ENCODE measurements around the gene CRADD.
"Not testable (repeated sequence)": the region's sequence is repeated elsewhere in the genome, so short reads cannot be mapped to it uniquely, and the experiment has no call there.

CRADD gene

DNA sequence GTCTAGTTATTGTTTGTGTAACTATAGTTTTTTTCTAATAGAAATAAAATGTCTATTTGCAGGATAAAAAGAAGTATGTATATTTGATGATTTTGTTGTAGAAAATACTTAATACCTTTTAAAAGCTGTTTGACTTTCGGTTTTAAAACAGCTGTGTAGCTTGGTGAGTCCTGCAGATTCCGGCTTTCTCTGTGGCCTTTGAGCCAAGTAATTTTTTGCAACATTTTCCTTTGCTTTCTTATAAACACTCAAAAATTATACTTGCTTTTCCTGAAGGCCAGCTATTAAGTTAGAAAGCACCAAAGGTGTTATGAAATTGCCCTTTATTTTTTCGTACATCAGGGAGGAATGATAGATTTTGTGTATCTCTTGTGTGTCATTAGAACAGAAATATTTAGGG is 63.6 kb downstream of the CRADD start:
- no peak for DNase-seq

DNA sequence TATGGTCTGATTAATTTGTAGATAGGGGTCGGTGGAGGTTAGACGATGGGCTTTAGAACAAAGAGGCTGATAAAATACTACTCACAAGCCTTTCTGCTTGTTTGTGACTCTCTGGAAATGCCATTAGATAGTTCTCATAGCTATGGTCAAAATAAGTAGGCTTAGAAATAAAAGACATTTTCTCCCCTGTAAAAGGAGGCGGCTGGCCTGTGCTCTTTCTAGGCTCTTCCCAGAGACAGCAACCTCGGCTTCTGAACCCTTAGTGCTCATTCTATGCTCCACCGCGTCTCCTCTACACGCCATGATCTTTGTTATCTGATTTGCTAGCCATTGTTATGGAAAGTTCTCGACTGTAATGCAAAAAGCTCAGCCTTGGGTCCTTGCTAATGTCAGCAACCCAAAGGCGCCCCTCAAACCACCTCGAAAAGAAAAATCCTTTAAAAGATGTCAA is 64.5 kb downstream of the CRADD start:
- DNase-seq = no peak

DNA sequence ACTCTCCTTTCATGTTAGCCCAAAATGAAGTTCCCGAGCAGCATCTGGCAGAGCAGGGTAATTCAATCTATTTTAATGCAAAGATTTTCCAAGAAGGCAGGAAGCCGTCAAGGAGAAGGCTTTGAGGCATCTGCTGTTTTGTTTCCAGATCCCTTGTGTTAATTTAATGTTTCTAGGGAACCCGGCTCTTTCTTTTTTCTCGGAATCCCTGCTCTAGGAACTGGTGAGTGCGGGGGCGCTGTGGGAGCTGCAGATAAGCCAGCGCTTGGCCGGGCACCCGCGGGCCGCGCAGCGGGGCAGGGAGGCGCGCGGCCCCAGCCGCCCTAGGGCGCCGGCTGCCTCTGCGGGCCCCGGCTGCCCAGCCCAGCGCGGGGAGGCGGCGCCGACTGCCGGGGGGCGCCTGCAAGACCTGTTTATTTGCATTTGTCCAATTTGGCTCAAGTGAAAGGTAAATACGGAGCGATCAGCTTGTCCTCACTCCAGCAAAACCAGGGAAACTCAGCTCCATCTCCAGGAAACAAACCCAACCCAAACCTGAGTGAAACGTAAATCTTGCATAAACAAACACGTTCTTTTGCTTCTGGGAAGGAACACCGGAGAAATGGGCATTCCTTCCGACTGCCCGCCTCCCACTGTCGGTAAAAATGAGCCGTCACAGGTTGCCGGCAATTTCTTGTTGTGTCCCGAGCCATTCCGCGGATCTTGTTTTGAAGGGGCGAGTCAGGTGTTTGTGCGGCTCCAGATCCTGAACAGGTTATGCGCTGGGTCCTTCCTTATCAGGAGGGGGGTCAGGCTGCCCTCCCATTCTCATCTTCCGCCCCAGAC is 65.1 kb downstream of the CRADD start:
- peak; percentile 70 for DNase-seq

DNA sequence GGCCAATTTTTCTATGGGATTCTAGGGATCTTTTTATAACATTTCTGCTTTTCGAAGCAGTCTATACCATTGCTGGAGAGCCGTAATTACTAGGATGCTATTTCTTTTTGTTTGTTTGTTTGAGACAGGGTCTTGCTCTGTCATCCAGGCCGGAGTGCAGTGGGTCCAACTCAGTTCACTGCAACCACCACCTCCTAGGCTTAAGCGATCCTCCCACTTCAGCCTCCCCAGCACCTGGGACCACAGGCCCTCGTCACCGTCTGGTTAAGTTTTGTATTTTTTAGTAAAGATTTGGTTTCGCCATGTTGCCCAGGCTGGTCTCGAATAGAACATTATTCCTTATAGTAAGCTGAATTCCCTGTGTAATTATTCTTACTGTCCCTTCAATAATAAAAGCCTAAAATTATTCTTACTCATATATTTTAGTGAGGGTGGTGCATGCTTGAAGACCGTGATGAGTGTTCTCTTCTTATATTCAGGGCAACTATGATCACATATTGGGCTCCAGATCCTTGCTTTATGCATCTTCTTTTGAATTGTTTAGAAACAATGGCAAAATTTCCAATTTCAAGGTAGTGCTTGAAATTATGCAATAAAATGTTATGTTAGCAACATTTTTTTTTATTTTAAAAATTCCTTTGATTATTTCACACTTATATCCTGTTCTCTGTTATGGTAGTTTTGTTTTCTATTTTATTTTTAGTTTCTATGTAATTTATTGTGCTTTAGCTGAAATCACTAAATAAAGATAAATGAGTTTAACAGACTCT is 66.2 kb downstream of the CRADD start:
- DNase-seq = no peak

DNA sequence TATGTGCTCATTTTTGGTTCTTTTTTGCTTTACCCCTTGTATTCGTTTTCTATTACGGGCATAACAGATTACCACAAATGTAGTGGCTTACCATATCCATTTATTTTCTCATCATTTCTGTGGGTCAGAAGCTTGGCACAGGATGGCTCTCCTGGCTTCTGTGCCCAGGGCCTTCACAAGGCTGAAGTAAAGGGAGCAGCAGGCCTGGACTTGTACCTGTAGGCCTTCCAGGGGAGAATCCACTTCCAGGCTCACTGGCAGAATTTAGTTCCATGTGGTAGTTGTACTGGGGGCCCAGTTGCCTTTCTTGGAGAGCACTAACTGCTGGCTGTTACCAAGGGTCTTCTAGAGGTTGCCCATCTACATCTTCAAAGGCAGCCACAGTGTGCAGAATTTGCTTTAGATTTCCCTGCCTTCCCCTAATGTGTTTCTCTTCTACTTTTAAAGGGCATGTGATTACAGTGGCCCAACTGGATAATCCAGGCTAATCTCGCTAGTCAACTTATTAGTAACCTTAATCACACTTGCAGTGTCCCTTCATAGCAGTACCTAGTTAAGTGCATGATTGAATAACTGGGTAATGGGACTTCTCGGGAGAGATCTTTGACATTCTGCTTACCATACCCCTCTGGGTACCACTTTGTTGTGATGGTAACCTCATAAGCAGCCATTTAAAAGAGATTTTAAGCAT is 67.0 kb downstream of the CRADD start:
- no peak for DNase-seq

DNA sequence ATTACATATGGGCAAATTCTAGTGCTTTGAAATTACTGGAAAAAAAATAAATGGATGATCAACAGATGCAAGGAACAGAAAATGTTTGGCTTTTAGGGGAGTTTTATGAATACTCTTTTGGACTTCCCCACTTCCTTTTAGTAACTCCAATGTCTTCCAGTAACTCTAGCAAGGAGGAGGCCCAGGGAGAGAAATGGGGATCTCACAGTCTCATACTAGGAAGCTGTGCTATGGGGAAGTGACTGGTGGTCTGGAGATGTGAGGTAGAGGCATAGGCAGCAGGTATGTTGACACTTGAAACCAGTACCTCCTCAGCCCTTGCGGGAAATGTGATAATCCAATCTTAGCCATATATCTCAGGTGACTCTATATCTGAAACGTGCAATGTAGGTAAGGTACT is 68.1 kb downstream of the CRADD start:
- DNase-seq = no peak

DNA sequence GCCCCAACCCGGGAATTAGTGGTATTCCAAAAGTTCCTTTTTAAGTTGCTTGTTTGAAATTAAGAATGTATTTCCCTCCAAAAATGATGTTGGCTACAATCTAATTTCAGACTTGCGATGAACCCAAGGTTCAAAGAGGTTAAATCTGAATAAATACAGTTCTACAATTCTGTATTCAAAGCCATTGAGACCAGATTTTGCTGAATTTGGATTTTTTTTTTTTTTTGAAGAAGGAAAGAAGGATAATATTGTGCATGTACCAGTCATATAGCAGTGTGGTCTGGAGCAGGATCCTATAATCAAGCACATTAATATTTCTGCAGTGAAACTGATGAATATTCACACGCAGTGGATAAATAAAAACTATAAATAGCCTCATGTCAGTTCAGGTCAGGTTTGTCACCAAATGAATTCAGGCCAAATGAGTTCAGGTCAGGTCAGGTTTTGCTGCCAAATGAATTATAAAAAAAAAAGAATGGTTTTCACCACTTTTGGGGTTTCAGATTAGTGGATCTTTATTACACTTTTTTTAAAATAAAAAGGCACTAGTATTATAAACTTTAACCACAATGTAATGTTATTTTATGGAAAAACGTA is 69.5 kb downstream of the CRADD start:
- no peak for DNase-seq

DNA sequence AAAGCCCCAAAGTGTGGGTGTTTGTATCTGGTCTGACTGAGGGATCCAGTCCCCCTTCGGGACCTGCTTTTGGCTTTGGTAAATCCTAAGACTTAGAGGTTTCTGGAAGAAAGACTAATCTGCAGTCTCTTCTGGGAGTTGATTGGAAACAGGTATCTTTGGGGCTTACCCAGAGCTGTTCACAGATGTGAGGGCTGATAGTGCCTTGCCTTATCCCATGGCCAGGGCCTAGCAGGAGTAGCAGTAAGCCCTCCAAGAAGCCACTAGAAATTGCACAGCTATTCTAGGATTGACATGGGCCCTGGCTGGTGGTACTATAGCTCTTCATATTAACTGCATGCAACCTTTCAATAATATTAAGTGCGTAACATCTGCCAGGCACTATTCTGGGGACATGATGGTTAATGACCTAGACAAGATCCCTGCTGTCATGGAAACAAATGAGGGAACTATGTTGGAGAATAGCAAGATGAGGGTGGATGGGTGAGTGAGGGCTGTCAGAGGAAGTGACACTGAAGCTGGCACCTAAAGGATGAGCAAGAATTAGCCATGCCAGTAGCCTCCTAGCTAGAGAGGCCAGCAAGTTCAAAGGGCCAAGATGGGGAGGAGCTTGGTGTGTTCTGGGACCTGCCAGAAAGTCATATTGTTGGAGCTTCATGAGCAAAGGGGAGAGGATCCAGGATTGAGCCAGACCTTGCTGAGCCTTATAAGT is 71.7 kb downstream of the CRADD start:
- no peak for DNase-seq

DNA sequence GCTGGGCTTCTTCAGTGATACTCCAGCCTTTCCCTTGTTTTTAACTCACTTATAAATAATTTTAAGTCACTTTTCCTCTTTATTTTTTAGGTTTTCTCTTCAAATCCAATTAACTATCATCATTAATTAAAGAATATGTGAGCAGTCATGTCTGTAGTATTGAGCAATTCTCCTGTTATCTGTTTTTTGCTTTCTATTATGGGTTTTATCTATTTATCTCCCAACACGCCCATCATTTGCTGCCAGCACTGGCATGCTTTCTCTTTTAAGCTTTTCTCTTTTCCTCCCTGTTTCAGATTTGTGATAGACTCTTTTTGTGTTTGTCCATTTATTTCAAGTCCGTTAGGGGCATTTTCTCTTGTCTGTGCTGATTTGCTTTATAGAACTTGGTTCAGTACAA is 72.3 kb downstream of the CRADD start:
- no peak for DNase-seq

DNA sequence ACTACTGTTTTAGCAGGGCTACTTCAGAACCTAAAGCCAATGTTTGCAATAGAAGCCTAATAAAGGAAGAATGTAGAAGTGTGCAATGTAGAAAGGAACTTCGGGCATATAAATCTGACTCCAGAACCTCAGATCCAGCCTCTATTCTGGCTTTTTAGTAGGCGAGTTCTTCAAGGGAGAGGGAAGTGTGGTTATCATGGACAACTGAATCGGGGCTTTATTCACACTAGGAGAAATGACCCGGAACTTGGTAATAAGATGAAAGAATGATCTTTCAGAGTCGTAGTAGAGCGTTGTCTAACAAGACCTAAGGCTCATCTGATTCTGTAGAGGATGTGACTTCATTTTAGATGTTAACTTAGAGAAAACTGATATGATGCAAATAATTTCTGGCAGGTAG is 72.9 kb downstream of the CRADD start:
- DNase-seq = no peak

DNA sequence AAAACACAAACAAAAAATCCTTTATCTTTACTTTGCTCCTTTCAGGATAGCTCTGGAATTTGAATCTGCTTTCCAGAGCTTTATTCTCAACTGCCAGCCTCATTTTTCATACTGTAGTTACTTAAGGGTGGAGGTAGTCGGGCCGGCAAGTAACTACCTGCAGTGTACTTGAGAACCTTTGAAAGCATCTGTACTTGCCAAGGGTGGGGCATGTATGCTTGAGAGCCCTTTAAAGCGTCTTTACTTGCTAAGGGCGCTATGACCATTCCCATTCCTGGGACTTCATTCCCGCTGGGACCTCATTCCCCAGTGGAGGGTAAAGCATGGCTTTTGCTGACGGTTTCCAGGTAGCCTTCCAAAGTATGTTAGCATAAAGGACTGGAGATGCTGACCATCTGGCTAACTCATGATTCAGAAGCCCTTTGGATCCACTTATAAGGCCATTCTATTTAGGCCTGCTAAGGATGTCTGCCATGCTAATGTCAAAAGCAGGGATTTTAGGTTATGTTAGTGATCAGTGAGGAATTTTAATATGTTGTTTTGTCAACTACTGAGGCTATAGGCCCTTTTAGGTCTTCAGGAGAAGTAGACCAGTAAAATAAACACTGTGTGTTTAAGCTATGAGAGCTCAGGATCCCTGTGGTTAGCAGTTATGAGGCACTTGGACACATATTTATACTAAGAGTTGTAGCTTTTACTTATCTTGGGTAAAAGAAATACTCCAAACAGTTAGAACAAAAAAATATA is 74.9 kb downstream of the CRADD start:
- no peak for DNase-seq

DNA sequence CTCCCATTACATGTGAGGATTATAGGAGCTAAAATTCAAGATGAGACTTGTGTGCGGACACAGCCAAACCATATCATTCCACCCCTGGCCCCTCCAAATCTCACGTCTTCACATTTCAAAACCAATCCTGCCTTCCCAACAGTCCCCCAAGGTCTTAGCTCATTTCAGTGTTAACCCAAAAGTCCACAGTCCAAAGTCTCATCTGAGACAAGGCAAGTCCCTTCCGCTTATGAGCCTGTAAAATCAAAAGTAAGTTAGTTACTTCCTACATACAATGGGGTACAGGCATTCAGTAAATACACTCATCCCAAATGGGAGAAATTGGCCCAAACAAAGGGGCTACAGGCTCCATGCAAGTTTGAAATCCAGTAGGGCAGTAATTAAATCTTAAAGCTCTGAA is 76.1 kb downstream of the CRADD start:
- DNase-seq = no peak

DNA sequence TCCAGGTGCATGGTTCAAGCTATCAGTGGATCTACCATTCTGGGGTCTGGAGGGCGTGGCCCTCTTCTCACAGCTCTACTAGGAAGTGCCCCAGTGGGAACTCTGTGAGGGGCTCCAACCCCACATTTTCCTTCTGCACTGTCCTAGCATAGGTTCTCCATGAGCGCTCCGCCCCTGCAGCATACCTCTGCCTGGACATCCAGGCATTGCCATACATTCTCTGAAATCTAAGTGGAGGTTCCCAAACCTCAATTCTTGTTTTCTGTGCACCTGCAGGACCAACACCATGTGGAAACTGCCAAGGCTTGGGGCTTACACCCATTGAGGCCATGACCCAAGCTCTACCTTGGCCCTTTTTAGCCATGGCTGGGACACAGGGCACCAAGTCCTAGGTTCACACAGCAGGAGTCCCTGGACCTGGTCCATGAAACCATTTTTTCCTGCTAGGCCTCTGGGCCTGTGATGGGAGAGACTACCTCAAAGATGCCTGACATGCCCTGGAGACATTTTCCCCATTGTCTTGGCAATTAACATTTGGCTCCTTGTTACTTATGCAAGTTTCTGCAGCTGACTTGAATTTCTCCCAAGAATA is 76.8 kb downstream of the CRADD start:
- no peak for DNase-seq

DNA sequence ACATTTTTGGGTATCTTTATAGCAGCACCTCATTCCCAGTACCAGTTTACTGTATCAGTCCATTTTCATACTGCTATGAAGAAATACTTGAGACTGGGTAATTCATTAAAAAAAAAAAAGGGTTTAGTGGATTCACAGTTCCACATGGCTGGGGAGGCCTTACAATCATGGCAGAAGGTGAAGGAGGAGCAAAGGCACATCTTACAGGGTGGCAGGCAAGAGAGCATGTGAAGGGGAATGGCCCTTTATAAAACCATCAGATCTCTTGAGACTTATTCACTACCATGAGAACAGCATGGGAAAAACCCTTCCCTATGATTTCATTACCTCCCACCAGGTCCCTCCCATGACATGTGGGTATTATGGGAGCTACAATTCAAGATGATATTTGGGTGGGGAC is 77.7 kb downstream of the CRADD start:
- DNase-seq = not testable (repeated sequence)

DNA sequence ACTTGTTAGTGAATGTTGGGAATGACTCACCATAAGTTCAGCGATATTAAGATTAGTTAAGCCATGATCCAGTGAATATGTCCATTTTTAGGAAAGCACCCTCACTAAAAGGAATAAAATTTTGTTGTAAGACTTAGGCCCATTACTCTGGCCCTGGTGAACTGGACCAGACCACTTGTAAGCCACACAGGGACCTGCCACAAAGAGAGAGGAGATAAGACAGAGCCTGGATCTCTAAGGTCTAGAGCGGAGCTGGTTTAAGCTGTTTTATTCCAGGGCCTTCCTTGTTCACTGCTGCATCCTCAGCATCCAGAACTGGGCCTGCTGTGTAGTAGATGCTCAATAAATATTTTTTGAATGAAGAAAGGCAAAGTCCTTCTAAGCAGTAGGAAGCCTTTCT is 79.1 kb downstream of the CRADD start:
- DNase-seq = no peak

DNA sequence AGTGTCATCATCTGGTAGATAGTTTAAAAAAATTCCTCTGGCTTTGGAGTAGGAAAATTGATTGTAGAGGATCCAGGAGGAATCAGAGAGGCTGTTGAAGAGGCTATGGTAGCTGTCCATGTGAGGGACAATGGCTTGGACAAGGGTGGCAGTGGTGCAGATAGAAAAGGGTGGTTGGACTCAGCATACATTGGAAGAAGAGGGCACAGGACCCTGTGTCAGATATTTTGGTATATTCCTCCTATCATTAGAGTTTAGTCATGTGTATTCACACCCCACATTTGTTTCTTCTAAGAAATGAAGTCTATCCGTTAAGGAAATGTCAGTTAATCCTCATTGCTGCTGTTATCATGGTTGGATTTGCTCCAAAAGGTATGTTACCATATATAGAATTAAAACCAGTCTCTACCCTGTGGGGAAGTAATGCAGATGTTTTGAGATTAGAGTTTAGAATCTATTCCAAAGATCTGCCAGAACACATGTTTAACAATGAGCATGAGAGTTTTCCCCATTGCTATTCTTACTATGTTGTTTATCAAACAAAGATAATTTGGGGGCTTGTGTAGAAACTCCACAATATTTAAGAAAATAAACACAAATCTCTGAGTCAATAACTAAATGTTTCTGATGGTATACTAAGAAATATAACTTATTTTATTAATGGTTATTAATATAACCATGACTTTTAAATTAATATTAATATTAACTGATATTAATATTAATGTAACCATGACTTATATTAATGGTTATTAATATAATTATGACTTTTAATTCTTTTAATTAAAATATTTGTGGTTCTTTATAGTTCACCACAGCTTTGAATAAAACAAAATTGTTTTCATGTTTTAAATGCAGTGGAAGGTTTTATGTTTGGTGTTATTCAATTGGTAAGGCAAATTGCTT is 80.9 kb downstream of the CRADD start:
- DNase-seq = no peak

DNA sequence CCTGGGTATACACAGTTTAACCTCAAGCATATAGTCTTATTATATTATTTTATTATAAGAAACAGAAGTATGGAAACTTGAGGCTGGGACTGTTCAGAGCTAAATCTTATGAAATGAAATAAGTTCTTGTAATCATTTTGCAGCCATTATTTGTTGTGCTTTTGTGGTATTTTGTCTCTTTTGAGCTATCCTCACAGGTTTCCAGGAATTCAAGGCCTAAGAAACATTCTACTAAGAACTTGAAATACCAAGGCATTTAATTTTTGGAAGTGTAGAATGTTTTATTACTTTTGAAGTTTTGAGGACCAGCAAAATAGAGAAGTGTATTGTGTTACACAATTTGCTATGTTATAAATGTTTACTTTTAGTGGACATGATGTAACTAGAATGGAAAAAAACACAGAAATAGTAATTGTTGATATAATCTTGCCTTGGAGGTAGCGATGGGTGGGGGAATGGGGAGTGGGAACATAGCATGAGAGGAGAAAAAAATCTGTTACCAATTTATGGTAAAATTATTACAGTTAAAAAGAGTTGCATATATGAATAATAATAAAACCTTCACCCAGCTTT is 81.7 kb downstream of the CRADD start:
- DNase-seq = no peak

DNA sequence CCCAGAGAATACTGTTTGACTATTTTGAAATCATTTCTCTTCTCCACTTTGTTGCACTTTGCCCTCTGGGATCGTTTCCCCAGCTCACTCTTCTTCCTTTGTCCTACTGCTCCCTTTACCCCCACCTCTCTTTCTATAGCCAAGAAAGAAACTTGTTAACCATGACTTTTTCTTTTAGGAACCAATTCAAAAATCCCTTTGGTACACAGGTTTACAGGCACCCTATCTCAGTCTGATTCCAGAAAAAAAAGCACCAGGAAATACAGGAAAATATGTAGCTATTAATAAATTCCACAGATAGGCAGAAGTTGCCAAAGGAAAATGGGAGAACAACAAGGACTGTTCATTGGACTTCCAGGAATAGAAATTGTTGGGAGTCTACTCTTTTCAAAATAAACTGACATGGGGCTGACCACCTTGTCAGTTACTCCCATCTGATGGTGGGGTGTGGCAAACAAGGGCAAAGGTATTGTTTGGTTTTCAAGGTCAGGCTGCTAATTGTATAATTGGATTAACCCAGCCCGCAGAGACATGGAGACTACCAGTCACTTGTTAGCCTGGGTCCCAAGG is 82.4 kb downstream of the CRADD start:
- no peak for DNase-seq

DNA sequence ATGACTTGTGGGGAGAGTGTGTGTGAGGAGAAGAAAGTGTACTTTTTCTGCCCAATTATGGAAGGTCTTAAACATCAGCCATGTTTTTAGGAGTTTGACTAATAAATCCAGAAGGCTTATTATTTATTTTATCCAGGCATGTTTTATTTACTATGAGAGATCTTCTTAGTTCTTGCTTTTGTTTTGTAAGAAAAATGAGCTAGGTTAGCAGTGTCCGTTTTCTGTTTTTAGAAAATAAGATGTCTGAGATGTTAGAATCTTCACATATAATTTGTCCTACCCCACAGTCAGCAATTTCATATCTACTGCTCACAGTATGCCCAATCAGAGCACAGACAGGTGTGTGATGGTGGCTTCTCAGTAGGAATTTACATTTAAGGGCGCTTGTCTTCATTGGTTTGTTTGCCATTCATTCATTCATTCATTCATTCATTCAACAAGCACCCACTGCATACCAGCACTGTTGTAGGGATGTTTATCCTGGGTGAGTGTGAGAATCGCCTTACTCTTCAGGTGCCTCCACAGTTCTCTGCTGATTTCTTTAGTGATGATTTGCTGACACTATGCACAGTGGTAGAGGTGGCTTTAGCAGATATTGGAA is 83.2 kb downstream of the CRADD start:
- no peak for DNase-seq
